NOMO-1 treated with dmso at 0.1 percent for 144 hours (cell line): ENCODE measurements around the gene INCA1.
A peak's percentile ranks its signal among the peaks of the same experiment; 100 is the strongest.

Experiments
- DNase-seq: peaks from one replicate; lab custom pipeline; 2025; ENCODE audit not compliant: unreplicated experiment; lab: John Stamatoyannopoulos, UW

INCA1 gene

DNA sequence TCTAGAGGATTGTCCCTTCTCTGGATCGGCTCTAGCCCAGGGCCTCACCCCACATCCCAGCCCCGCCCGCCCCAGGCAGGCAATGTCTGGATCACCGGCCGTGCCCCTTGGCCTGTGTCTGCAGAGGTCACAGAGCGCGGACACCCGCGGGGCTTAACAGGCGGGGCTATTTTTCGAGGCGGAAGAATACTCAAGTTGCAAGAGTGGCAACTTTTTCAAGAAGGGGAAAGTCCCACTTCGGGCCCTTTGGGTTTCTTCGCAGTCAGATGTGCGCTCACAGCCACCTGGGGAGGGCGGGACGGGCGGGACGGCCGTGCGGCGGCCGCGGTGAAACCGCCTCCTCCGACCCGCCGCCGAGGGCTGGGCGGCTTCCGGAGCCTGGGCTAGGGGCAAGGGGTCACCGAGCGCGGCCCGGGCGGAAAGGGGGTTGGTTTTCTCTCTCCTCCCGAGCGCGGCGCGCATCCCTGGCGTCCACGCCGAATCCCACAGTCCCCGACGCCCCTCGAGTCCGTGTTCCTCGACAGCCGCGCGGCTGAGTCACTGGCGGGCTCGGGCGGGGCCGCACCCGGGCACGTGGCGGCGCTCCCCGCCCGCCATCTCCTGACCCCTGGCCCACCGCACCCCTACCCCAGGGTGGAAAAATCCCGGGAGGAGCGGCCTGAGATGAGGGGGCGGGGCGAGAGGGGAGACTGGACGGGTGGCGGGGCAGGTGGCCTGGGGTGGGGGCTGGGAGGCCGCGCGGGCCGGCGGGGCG, 47.8 kb downstream of the INCA1 start:
- peak; percentile 68 for DNase-seq

DNA sequence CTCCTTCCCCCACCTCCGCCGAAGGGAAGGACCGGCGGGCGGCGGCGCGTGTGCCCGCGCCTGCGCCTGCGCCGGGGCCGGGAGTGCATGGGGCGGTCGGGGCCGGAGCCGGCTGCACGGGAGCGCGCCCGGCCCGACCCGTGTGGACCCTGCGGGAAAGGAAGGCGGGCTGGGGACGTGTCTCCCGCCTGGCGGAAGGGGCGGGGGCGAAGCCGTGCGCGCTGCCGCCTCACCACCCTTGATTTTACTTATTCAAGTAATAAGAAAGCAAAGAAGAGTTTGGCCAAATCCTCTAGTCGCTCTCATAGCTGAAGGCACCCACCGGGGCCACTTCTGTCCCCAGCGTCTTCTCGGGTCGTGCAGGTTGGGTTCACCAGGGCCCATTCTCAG, 48.4 kb downstream of the INCA1 start:
- DNase-seq: peak; percentile 93

DNA sequence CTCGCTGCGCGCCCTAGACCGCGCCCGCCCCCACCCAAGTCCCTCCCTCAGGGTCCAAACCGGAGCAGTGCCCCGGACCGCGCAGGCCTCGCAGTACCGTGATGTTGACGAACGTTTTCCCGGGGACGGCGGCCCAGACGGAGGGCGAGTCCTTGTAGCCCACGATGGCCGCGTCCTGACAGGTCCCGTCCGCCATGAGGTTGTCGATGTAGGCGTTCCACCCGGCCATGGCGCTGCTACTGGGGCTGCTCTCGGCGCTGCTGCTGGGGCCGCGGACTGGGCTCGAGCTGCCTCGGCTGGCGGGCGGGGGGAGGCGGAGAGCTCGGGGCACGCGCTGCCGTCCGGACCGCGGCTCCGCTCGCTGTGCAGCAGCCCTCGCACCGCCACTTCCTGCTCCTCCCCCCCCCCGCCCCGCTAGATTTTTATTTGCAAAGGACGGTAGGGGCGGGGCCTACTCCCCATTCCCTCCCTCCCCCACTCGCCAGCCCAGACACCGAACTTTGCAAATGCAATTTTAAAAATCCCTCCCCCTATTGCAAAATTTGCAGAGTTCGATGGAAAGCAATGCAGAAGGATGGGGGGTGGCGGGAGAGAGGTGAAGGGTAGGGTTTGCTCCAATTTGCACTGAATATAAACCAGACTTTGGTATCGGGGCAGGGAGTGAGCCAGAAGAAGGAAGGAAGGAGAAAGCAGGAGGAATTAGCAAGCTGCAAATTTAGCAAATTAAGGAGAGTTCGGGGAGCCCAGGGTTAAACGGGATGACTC, 49.0 kb downstream of the INCA1 start, which contains the start of gene PFN1:
TSS of gene PFN1 (minus strand) at position 365 of the 765 bp plus-strand sequence. CDS start at position 229, 136 bp downstream.
- DNase-seq: peak; percentile 96

DNA sequence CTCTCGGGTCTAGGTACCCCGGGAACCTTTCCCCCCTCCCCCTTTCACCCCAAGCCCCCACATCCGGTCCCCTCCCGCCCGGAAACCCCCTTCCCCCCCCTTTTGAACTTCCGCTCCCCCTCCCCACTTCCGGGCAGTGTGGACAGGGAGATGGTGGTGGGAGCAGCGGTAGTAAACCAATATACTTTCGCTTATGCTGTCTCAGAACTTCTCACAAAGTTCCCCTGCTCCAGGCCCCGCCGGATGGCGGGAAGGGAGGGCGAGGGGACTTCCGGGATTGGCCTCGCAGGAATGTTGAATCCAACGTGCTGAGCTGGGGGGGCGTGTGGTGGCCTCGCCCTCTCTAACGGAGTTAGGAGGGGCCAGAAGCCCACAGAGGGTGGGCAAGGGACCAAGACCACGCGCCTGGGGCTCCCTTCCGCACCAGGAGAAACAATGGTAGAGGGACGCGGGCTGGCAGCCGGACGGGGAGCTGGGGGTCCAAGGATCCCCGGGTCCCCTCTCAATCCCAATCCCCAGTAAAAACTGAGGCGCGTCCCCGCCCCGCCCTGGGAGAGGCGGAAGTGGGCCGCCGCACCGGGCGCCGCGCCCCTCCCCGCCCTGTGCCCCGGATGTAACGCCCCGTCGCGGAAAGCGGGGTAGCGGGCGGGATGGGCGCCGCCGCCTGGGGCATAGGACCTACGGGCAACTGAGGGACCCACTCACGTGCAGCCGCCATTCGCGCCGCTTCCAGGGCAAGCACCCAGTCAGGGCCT, 49.7 kb downstream of the INCA1 start:
- DNase-seq: peak; percentile 44

DNA sequence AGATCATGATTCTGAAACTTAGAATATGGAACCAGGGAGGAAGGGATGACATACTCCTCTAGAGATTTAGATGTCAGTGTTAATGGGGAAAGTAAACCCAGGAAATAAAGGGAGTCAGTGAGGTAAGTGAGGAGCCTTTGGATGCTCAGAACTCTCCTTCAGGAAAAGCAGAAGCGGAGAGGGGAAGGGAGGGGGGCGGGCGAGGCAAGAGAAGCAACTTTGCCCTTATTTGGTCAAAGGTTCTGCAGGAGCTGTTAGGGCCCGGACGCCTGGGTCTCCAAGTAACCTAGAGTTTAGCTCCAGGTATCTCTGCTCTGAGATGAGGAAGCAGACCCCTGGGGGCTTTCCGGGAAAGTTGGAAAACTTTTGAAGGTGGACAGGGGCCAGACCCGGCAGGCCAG, 50.3 kb downstream of the INCA1 start:
- peak; percentile 38 for DNase-seq

DNA sequence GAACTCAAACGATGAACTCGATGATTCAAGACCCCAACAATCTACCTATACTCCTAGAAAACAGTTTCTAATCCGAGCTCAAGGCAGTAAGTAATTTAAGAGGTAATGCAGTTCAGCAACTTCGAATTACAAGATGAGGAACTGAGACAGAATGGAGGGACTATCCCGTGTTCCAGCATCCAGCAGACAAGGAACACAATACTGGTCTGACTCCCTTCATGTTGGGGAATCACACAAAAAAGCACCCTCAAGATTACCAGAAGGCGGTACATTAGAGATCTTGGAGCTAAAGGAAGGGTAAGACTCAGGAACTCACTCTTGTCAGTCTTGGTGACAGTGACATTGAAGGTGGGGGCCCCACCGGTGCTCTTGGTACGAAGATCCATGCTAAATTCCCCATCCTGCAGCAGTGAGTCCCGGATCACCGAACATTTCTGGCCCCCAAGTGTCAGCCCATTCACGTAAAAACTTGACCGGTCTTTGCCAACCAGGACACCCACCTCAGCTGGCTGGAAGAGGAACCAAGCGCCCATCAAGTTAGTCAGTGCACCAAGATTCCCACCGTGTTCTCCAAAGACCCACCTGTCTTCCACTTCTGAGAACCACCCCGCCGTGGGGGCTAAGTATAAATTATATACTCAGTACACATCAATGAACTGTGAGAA, 50.9 kb downstream of the INCA1 start:
- no peak for DNase-seq

DNA sequence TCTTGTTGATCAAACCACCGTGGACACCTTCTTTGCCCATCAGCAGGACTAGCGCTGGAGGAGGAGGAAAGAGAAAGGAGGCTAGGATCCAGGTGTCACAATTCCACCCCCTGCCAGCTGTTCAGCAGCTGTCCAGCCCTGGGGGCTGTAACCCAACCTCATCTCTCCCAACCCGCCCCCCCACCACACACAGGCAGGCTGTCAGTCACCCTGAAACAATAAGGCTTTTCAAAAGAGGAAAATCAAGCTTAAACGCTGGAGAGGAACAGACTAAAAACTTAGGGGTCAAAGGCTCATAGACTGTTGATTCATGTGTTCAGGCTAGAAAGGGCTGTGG, 51.4 kb downstream of the INCA1 start:
- no peak for DNase-seq

DNA sequence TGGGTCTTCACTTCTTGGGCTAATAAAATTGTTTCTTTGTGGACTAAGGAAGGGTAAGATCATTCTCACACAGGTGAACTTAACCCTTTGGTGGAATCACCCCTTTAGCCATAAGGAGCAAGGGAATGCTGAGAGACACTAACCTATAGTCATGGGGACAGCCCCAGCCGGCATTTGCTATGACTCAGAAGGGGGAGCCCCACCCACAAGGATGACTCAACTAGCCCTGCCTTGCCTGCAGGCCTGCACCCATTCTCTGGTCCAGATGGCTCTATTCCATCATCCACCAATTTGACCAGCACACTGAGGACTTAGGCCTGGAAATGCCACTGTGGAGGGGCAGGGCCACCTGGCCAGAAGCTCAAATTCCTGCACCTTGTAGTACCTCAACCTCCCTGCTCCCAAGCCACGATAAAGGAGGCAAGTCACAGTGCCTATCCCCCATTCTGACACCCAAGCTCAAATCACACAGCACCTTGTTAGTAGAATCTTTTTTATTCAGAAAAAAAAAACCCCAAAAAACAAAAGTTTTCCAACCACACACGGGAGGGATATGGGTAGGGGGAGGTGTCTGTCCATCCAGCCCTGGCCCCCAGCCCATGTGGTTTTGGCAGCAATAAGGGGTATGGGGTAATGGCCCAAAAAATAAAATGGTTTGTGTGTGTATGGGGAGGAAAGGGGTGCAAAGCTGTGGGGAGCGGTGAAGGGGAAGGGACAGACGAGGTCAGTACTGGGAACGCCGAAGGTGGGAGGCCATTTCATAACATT, 52.0 kb downstream of the INCA1 start:
- DNase-seq: peak; percentile 79

DNA sequence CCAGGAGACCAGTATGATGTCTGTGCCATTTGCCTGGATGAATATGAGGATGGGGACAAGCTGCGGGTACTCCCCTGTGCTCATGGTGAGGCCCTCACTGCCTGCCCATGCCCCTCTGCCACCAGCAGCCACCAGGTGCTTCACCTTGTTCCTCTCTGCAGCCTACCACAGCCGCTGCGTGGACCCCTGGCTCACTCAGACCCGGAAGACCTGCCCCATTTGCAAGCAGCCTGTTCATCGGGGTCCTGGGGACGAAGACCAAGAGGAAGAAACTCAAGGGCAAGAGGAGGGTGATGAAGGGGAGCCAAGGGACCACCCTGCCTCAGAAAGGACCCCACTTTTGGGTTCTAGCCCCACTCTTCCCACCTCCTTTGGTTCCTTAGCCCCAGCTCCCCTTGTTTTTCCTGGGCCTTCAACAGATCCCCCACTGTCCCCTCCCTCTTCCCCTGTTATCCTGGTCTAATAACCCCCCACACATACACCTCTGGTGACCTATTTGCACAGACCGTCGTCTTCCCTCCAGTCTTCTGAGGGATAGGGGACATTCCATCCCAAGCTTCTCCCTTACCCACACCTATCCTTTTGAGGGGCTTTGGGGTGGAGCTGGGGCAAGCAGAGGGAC, 52.7 kb downstream of the INCA1 start:
- no peak for DNase-seq

DNA sequence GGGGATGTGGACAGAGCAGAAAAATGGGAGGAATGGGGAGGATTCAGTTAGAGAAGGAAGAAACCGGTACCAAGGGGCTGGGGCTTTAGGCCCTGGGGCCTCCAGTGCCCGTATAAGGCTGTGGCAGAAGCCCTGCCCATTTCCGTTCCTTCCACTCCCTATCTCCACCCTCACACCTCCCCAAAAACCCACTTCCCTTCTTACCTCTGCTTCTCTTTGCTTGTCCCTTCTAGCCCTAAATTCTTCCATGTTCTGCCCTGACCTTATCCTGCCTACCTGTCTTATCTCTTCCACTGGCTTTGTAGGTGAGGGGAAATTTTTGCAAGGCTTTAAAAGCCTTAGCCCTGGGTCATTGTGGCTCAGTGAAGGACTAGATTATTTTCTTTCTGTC, 53.2 kb downstream of the INCA1 start:
- peak; percentile 80 for DNase-seq

DNA sequence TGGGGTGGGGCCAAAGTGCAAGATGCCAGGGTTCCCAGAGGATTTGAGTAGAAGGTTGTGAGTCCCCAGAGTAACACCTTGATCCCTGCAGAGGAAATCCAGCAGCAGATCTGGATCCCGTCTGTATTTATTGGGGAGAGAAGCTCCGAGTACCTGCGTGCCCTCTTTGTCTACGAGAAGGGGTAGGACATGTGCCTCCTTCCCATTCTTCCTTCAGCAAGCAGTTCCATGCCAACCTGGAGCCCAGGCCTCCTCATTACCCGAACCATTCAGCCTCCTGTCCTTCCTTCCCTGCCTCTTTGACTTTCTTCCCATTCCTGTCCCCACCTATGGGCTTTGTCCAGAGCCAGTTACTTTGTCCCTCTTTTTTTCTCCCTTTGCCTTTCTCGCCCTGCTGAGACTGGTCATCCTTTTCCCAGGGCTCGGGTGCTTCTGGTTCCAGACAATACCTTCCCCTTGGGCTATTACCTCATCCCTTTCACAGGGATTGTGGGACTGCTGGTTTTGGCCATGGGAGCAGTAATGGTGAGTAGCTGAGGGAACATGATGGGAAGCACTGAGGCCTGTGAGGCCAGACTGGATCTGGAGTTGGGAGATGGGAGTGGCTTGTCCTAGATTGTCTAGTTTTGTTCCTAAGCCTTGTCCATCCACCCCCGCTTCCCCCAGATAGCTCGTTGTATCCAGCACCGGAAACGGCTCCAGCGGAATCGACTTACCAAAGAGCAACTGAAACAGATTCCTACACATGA, 54.4 kb downstream of the INCA1 start:
- no peak for DNase-seq

DNA sequence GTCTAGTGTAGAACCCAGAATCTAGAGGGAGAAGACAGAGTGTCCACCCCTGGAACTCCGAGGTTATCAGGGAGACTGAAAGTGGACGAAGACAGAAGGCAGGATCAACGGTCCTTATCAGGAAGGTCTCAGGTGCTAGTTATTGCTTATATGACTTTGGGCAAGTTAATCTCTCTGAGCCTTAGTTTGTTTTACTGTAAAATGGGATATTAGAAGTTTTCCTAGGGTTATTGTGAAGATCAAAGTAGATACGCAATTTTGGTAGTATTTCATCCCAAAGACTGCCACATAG, 56.1 kb downstream of the INCA1 start:
- DNase-seq: no peak

DNA sequence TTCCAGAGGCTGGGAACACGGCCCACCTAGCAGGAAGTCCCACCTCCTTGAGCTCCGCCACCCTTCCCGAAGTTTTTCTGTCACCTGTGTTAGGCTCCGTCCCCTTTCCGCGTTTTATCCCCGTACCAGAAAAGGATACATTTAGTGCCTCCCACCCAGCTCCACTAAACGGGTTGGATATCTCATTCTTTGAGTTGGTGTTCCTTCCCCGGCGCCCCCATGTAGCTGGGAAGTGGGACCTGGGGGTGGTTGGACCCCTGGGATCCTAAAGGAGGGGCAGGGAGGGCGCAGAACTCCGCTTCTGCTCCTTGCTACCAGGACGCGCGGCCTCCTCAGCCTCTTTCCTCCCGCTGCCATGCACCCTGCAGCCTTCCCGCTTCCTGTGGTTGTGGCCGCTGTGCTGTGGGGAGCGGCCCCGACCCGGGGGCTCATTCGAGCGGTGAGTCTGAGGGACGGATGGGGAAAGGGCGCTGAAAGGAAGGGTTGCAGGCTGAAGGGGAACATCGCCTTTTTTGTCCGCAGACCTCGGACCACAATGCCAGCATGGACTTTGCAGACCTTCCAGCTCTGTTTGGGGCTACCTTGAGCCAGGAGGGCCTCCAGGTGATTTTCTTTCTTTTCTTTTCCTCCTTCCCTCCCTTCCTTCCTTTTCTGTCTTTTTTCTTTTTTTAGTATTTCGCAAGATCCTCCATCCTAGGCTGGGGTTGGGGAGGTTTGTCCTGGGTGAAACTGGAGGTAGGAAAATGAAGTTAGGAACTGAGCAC, 56.6 kb downstream of the INCA1 start:
- no peak for DNase-seq

DNA sequence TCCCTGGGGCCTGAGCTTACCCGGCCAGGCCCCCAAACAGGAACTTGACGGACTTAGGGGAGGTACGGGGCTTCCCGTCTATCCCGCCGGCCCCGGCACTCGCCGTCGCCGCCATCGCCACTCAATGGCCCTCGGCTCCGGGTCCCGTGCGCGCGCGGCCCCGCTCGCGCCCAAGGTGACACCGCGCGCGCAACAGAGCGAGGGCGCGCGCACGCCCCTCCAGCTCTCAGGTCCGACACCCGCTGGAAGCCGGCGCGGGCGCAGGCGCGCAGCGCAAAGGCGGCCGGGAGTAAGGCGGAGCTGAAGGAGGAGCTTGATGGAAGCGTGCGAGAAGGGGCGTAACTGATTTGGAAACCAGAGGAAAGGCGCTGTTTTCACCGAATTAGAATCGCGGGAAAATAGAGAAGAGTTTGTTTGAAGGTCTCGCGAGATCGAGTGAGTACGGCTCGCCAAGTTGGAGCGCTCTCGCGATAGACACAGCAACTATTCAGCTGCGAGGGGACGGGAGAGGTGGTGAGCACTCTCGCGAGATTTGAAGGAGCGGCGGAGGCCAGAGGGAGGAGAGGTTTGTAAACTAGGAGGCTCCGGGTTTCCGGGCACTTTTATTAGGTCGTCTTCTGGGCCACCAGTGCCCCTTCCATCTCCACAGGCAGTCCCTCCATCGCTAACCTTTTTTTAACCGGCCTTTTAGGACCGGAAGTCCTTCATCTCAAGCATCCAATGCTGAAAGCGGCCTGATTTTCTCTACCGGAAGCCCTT, 57.3 kb downstream of the INCA1 start, which contains the start of the genes RNF167 and SLC25A11:
TSS of gene RNF167 (plus strand) at position 473 of the 759 bp plus-strand sequence. CDS start 642 bp downstream, outside the sequence.
TSS of gene SLC25A11 (minus strand) at position 251 of the 759 bp plus-strand sequence. CDS start at position 115, 136 bp downstream.
- DNase-seq: peak; percentile 99

DNA sequence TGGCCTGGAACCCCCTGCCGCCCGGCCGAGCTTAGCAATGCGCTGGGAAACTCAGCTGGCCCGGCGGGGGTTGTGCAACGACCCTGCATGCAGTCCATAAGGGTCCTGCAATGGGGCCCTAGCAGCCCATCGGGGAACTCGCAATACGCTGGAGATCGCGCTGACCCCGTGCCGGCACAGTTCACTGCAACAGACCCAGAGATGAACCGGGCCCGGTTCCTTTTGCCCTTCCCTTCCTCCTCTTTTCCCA, 57.9 kb downstream of the INCA1 start:
- DNase-seq: no peak

DNA sequence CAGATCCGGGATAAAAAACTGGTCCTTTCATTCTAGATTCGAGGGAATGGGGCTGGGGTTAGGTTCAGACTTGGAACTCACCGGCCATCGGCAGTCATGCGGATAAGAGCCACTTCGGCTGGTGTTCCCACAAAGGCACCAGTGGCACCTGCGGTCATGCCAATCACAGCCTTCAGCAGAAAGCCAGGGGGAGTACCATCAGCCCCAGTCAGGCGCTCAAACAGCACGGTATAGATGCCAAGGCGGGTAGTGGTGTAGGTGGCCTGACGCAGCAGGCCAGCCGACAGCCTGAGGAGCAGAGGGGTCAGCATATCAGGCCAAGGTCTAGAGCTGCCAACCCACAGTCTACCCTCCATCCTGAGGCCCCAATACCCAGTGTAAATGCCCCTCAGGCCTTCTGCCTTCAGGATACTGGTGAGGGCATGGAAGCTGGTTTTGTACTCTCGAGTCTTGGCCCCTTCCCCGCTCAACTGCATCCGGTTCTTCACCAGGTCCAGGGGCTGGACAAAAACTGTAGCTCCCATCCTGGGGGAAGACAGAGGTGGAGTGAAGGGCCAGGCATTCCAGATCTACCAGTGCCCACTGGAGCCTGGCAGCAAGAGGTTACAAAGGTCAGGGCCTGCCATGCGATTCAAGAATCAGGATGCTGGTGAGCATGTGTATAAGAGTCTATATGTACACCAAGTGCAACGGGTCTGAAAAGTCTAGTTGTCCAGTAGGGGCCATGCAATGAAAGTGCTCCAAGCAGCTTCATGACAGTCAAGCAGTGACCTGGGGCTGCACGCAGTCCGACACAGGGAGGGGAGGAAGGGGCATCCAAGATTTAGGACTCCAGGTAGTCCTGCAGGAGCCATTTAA, 58.4 kb downstream of the INCA1 start:
- no peak for DNase-seq
